ENCODE data around the gene OCA2.

GRCh38 chr15:27747997-27748396, 351.1 kb downstream of the OCA2 start:
- TF ChIP-seq POLR2A (IDR thresholded peaks at IDR 0.05) (no peak), POLR2AphosphoS5 (IDR thresholded peaks at IDR 0.05) (no peak)
- TF ChIP-seq, protein P1, sequence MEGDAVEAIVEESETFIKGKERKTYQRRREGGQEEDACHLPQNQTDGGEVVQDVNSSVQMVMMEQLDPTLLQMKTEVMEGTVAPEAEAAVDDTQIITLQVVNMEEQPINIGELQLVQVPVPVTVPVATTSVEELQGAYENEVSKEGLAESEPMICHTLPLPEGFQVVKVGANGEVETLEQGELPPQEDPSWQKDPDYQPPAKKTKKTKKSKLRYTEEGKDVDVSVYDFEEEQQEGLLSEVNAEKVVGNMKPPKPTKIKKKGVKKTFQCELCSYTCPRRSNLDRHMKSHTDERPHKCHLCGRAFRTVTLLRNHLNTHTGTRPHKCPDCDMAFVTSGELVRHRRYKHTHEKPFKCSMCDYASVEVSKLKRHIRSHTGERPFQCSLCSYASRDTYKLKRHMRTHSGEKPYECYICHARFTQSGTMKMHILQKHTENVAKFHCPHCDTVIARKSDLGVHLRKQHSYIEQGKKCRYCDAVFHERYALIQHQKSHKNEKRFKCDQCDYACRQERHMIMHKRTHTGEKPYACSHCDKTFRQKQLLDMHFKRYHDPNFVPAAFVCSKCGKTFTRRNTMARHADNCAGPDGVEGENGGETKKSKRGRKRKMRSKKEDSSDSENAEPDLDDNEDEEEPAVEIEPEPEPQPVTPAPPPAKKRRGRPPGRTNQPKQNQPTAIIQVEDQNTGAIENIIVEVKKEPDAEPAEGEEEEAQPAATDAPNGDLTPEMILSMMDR (IDR thresholded peaks at IDR 0.05) = no peak

Measured in prostate gland (tissue), 2 donors.